NOMO-1 treated with DMSO at 0.1 percent for 48 hours (cell line): ENCODE data around the gene RNF212.

Source experiments
- DNase-seq: peaks from one replicate; lab custom pipeline; 2025; ENCODE audit not compliant: unreplicated experiment; lab: John Stamatoyannopoulos, UW

Gene RNF212

DNA sequence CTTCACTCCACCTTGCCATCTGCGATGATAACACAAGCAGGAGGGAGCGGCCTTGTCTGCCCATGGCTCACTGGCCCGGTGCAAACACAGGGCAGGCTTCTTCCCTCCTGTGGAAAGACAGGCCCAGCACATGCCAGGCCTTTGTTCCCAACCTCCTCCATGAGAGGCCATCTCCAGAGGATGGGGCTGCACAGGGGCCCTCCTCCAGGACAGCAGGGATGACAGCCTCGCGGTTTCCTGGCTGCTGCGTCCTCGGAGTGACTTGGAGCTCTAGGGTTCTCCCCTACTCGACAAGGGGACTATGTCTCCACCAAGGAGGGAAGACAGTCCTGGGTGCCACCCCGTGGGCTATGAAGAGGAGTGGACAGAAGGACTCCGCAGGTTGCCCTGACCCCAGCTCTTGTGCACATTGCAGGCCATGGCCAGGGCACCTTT, 21.8 kb downstream of the RNF212 start:
- no peak for DNase-seq

DNA sequence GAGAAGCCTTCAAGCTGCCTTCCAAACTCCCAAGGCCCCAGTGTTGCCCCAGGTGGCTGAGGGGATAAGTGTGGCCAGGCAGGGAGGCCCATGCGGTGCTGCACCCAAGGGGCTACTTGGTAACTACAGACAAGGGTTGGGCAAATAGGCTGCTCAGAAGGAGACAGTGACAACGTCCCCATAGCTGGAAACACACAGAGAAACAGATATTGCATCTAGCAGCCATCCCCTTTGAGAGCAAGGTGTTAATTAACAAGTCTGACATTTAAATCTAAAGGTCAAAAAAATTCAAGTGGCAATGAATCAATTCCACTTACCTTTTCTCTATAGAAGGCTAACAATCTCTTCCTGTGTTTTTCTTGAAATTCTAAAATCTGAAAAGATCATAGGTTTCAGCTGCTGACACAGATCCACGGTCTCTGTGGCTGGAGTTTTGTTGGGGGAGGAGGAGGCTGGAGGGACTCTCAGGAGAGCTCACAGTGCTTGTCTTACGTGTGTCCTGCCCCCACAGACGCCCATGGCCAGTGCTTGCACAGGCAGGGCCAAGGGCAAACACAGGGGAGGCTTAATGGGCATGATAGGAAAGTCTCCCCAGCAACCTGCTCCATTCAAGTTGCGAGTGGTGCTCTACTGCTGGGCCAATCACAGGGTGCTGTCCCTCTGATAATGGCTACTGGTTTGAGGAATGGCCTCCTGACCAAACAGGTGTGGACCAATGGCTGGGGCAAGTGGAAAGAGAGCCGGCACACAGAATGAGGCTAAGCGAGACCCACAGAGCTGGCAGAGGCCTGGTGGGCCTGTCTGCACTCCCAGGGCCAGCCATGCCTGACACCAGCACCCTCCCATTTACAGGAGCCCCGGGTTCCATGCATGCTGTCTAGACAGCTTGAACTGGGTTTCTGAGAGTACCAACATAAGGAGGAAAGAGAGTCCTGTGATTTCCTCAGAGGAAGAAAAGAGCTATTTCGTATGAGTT, 22.6 kb downstream of the RNF212 start:
- no peak for DNase-seq

GRCh38 chr4:1090036-1090435, 23.3 kb downstream of the RNF212 start:
- no peak for DNase-seq

GRCh38 chr4:1087371-1087770, 26.0 kb downstream of the RNF212 start:
- DNase-seq = no peak

GRCh38 chr4:1086011-1086410, 27.4 kb downstream of the RNF212 start:
- DNase-seq = no peak

DNA sequence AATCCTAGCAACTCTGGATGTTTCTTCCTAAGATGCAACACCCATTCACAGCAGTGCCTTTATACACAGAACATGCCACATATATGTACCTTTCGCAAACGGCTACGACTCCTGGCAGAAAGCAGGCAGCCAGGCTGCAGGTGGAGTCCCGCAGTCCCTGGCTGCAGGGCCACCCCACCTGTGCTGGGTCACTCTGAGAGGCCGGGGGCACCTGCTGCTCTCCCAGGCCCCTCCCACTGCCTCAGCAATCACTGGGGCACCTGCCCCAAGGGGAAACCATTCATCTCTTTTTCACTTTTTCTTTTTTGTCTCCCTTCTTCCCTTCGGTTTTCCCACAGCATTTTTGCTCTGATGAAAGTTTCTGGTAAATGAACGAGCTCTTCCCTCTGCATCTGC, 28.0 kb downstream of the RNF212 start:
- DNase-seq = no peak

DNA sequence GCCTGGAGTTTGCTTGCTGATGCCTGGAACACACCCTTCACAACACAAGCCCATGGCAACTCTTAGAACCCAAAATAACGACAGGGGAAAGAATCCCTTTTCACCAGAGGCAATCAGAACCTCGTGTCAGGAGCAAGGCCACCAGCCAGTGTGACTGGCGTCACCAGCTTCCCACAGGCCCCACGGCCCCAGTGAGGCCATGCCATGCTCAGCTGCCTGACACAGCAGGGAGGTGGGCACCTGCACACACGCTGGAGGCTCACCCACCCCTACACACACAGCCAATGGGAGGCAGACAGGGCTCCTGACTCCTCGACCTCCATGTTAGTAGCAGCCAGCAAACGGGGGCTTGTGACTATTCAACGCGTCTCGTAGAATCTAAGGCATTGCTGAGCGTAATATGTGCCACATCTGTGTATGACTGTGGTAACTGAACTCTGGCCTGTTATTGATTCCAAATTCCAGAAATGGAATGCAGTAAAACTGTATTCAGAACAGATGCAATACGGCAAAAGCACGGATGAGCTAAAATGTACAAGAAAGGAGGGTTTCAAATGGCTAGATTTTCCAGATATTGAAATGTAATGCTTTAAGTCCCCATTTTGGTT, 28.5 kb downstream of the RNF212 start:
- no peak for DNase-seq

DNA sequence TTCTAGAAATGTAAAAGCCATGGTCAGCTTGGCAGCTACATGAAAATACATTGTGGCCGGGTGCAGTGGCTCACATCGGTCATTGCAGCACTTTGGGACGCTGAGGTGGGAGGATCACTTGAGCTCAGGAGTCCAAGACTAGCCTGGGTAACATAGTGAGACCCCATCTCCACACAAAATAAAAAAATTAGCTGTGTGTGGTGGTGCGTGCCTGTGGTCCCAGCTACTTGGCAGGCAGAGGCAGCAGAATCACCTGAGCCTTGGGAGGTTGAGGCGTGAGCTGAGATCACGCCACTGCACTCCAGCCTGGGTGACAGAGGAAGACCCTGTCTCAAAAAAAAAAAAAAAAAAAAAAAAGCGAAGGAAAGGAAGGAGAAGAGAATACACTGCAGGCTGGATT, 29.0 kb downstream of the RNF212 start:
- no peak for DNase-seq

DNA sequence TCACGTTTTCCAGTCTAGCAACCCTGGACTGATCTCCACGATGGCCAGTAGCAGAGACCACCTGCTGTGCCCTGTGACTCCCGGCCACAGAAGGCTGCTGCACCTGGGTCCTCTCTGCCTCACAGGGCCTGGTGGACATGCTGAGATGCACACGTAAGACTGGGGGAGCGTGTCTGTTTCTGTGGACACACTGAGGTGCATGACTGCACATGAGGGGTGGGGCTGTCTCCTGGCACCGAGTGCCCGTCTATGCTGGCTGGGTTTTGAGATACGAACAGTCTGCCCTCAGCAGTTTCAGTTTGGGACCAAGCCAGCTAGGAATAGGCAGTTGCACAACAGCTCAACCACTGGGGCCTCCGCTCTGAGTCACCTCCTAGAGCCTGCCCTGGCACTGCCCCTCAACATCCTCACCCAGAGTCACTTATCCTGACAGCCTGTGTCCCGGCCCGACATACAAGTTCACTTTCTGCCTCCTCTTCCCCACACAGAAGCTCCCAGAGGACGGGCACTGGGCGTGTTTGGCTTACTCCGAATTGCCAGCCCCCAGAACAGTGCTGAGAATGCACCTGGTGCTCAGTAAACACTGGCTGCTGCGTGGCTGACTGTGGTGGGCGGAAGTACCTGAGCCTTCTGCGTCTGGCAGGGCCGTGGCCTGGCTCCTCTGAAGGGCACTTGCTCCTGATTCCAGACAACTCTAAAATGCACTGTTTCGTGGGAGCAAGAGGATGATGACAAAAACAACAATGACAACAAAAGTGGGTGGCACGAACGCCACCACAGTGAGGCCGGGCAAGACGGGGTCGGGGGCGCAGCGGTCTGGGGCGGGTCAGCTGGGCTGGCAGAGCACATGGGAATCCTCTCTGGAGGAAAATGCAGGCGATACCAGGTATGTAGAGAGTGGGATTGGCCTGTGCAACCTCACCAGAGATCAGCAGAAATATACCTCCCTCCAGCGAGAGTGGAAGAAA, 30.9 kb downstream of the RNF212 start:
- DNase-seq = peak; percentile 92

DNA sequence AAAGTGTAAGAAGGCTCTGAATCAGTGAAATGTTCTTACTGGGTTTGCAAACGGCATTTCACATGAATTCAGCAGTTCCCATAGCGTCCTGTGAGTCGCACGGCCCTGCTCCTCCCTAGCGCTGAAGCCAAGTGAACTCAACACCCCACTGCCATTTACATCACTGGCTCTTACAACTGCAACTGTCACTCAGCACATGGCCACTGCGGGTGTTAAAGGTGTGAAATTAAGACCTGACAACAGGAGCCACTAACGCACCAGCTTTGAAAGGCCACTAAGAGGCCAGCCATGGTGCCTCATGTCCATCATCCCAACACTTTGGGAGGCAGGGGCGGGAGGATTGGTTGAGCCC, 31.7 kb downstream of the RNF212 start:
- no peak for DNase-seq

GRCh38 chr4:1080961-1081688, 32.2 kb downstream of the RNF212 start:
- peak; percentile 18 for DNase-seq

DNA sequence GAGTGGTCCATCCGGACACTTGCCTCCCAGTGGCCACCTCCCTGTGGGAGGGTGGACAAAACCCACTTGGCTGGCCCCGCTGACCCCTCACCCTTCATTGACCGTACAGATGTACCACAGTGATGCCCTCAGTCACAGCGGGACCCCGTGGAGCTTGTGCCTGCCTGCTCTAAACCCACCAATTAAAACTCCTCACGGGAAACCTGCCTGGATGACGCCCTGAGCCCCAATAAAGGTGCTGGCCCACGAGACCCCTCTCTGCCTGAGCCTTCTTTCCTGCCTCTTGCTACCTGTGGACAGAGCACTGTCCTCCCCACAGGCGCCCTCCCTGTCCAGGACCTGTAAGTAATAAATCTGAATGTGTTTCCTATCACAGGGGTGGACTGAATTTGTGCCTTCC, 32.9 kb downstream of the RNF212 start:
- no peak for DNase-seq

DNA sequence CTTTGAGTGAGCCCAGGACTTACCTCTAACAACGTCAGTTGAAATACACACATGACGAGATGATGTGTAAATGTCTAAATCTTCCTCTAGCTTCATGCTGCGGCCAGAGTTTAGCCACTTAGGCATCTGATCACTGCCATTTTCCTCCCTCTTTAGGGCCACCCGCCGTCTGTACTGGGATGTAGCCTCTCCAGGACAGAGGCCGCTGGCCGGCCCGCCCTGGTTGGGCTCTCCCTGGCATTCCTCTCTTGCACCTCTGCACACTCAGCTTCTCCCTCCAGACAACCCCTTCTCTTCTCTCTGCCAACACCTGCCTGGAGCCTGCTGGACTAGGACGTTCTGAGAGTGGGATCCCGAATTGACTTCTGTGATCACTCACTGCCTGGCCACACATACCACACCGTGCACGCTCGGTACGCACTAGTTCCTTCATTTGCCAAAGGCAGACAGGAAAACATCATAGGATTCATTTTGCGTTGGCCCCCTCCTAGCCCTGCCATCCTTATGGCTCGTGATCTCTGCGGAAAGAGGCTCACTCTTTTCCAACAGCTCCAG, 33.6 kb downstream of the RNF212 start:
- DNase-seq = no peak

GRCh38 chr4:1078490-1078889, 34.9 kb downstream of the RNF212 start:
- no peak for DNase-seq

- DNase-seq = no peak
These were observed 35.5 kb downstream of the RNF212 start for GRCh38 chr4:1077711-1078477.

GRCh38 chr4:1075809-1076699, 37.3 kb downstream of the RNF212 start:
- no peak for DNase-seq

- DNase-seq = no peak
These were observed 38.1 kb downstream of the RNF212 start for GRCh38 chr4:1075225-1075624.

DNA sequence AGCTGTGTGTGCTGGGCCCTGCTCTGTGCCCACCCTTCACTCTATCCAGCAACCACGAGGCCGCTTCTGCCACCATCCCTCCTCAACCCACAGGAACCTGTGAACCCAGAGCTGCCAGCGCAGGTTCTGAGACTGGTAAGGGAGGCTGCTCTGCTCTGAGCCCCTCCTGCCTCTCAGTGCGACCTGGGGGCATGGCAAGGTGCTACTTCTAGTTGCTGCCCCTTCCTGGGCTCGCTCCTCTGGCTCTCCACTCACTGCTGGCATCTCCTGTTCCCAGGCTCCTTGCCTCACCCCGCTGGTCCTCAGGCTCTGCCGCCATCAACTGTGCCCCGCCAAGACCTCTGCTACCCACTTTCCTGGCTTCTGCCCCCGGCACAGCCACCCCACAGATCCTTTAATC, 39.3 kb downstream of the RNF212 start:
- no peak for DNase-seq
